GM10248 (cell line): ENCODE results near the gene MAGIX.
A peak's percentile ranks its signal among the peaks of the same experiment; 100 is the strongest.

Experiments
- CTCF ChIA-PET: fragments of 300-600 bp; sonication (Branson Sonifier 250); formaldehyde crosslinking; extraction: SDS; loops from one replicate; lab custom pipeline; 2021; ENCODE audit warnings: antibody characterized with exemption; lab: Yijun Ruan, JAX
- POLR2A ChIA-PET: fragments of 350-650 bp; sonication (Branson Sonifier 250); formaldehyde crosslinking; extraction: SDS; loops from one replicate; lab custom pipeline; 2020; ENCODE audit warnings: antibody characterized with exemption; lab: Yijun Ruan, JAX
- DNase-seq: peaks from one replicate; pipeline ENCODE4 v3.0.0; 2012; ENCODE audit errors: extremely low spot score
- CTCF ChIP-seq: IDR thresholded peaks from 2 replicates; pipeline ENCODE4 v1.5.1; 2012; ENCODE audit warnings: mild to moderate bottlenecking, low read depth; ENCODE audit errors: extremely low read depth, missing control alignments, control extremely low read depth

Gene MAGIX

GRCh38 chrX:49187526-49187925 lies 25.0 kb downstream of the MAGIX start:
- CTCF ChIA-PET: interaction anchor here (1.1 kb wide), 1 partner anchor 12 kb away, joined by 3 read pairs; no protein-coding TSS in a partner anchor
- DNase-seq: no peak
- POLR2A ChIA-PET: no interaction called here
- TF ChIP-seq CTCF: no peak

- TF ChIP-seq CTCF: no peak
- ChIA-PET POLR2A (no interaction called here), CTCF (no interaction called here)
- DNase-seq: no peak
Observed at GRCh38 chrX:49188468-49189076, 26.0 kb downstream of the MAGIX start.

GRCh38 chrX:49189606-49190005 lies 27.0 kb downstream of the MAGIX start:
- DNase-seq: no peak
- ChIA-PET CTCF (interaction anchor here (1.1 to 1.5 kb wide), 3 partner anchors 9 to 25 kb away, joined by 3 to 4 read pairs (median 3); no protein-coding TSS in a partner anchor), POLR2A (no interaction called here)
- TF ChIP-seq CTCF: no peak

GRCh38 chrX:49190821-49191573 lies 28.4 kb downstream of the MAGIX start:
- peak; percentile 87 for DNase-seq
- TF ChIP-seq CTCF: no peak
- CTCF ChIA-PET: interaction anchor here (1.0 to 1.5 kb wide), 5 partner anchors 11 to 35 kb away, joined by 3 to 11 read pairs (median 4); no protein-coding TSS in a partner anchor
- POLR2A ChIA-PET: interaction anchor here (0.6 to 1.3 kb wide), 4 partner anchors 25 to 622 kb away, joined by 3 to 4 read pairs (median 3); partner anchors contain the start of gene GRIPAP1

GRCh38 chrX:49191574-49192011 lies 29.0 kb downstream of the MAGIX start:
- POLR2A ChIA-PET: interaction anchor here (1.0 to 1.3 kb wide), 2 partner anchors 26 to 77 kb away, joined by 3 to 4 read pairs; no protein-coding TSS in a partner anchor

More at GRCh38 chrX:49191574-49192011, 29.0 kb downstream of the MAGIX start:
- CTCF ChIA-PET: interaction anchor here (1.0 to 2.2 kb wide), 9 partner anchors 11 to 77 kb away, joined by 3 to 11 read pairs (median 4); no protein-coding TSS in a partner anchor
- TF ChIP-seq CTCF: no peak
- DNase-seq: no peak
